Smooth muscle cell (in vitro differentiated cells): ENCODE results near the gene RSPRY1. TPM values are rescaled to one million over a fixed set of nuclear protein-coding genes. Genes with fewer than 3 reads are reported as not detected.

Experiments used
- DNase-seq: peaks from one replicate; lab custom pipeline; 2025; ENCODE audit not compliant: unreplicated experiment; lab: John Stamatoyannopoulos, UW
- H2AFZ ChIP-seq: fragments of 200-600 bp; sonication (generic); 2 replicates; pipeline ENCODE4 v1.6.0; 2016; ENCODE audit warnings: antibody characterized with exemption, low read depth, mild to moderate bottlenecking
- H3F3A ChIP-seq: fragments of 200-600 bp; sonication (generic); 2 replicates; pipeline ENCODE4 v1.6.0; 2017; ENCODE audit warnings: antibody characterized with exemption, low read depth
- H3K27ac ChIP-seq: fragments of 200-600 bp; sonication (generic); 2 replicates; pipeline ENCODE4 v1.5.1; 2016; ENCODE audit warnings: low read depth, mild to moderate bottlenecking
- H3K27me3 ChIP-seq: fragments of 200-600 bp; sonication (generic); 2 replicates; pipeline ENCODE4 v1.6.1; 2016; ENCODE audit warnings: low read depth, mild to moderate bottlenecking
- H3K36me3 ChIP-seq: fragments of 200-600 bp; sonication (generic); 2 replicates; pipeline ENCODE4 v1.5.1; 2016; ENCODE audit warnings: low read depth
- H3K4me1 ChIP-seq: fragments of 200-600 bp; sonication (generic); 2 replicates; pipeline ENCODE4 v1.5.1; 2016; ENCODE audit warnings: low read depth
- H3K4me2 ChIP-seq: fragments of 200-600 bp; sonication (generic); 2 replicates; pipeline ENCODE4 v1.6.0; 2016; ENCODE audit warnings: mild to moderate bottlenecking
- H3K4me3 ChIP-seq: fragments of 200-600 bp; sonication (generic); 2 replicates; pipeline ENCODE4 v1.5.1; 2016; ENCODE audit warnings: mild to moderate bottlenecking
- H3K79me2 ChIP-seq: fragments of 200-600 bp; sonication (generic); 2 replicates; pipeline ENCODE4 v1.6.0; 2016; ENCODE audit warnings: low read depth, mild to moderate bottlenecking
- H3K9ac ChIP-seq: fragments of 200-600 bp; sonication (generic); 2 replicates; pipeline ENCODE4 v1.6.0; 2016; ENCODE audit warnings: low read depth
- H3K9me3 ChIP-seq: fragments of 200-600 bp; sonication (generic); replicated peaks from 2 replicates; pipeline ENCODE4 v1.5.1; 2016; ENCODE audit warnings: low read depth
- H4K20me1 ChIP-seq: fragments of 200-600 bp; sonication (generic); 2 replicates; pipeline ENCODE4 v1.6.0; 2016; ENCODE audit warnings: low read depth
- CTCF ChIP-seq: fragments of 200-600 bp; sonication (generic); IDR thresholded peaks from 2 replicates; pipeline ENCODE4 v1.5.1; 2017; ENCODE audit warnings: borderline replicate concordance, mild to moderate bottlenecking, antibody characterized with exemption; ENCODE audit not compliant: insufficient read depth, poor library complexity, severe bottlenecking
- WGBS: methylation state at CpG from one replicate; pipeline ENCODE4 v1.1.7; 2016; ENCODE audit warnings: low lambda C conversion rate; 5-methylcytosine and 5-hydroxymethylcytosine counted together
- polyA plus RNA-seq: library from polyadenylated mRNA; unstranded; fragments of >200 nt; fragmentation: Nextera tagmentation; extraction: Ambion mirVana; gene quantifications from 2 replicates; pipeline ENCODE4 v1.2.1, GENCODE V29; 2016
- total RNA-seq: library from RNA; depleted of rRNA; stranded (reverse); fragments of >200 nt; gene quantifications from 2 replicates; pipeline ENCODE4 v1.2.3, GENCODE V29; 2014

Gene RSPRY1
- total and polyA plus RNA-seq, 2 experiments from 2014 or later = 42.0 to 57.1 TPM

GRCh38 chr16:57152096-57153093 is 33.7 kb upstream of the RSPRY1 start:
- no peaks in the 10 kb centered on the region for H3F3A ChIP-seq
- no peak overlapping the region for H3K4me2 ChIP-seq
- H3K9me3 ChIP-seq = no peaks in the 10 kb centered on the region
- H3K79me2 ChIP-seq = no peaks in the 10 kb centered on the region
- H4K20me1 ChIP-seq = peaks cover 5% of the 10 kb centered on the region
- 80% methylated on average over 4 of the region's 4 CpGs for WGBS
- H3K9ac ChIP-seq = no peak overlapping the region
- DNase-seq = no peak
- no peaks in the 10 kb centered on the region for H3K27me3 ChIP-seq
- H2AFZ ChIP-seq = no peak overlapping the region
- no peak overlapping the region for H3K27ac ChIP-seq
- H3K36me3 ChIP-seq = no peaks in the 10 kb centered on the region
- H3K4me1 ChIP-seq = peaks cover 6% of the 10 kb centered on the region
- no peak for TF ChIP-seq CTCF
- H3K4me3 ChIP-seq = no peak overlapping the region

- TF ChIP-seq CTCF = no peak
- Histone ChIP-seq H3K9me3 (no peaks in the 10 kb centered on the region), H3K79me2 (no peaks in the 10 kb centered on the region), H2AFZ (no peak overlapping the region), H3F3A (no peaks in the 10 kb centered on the region), H3K27me3 (no peaks in the 10 kb centered on the region), H3K27ac (no peak overlapping the region), H3K4me1 (no peaks in the 10 kb centered on the region), H3K9ac (no peak overlapping the region), H3K4me2 (no peak overlapping the region), H3K4me3 (no peak overlapping the region), H4K20me1 (peaks cover 10% of the 10 kb centered on the region), H3K36me3 (no peaks in the 10 kb centered on the region)
- DNase-seq = no peak
- WGBS = 97% methylated on average over 6 of the region's 6 CpGs
These were observed 32.3 kb upstream of the RSPRY1 start for GRCh38 chr16:57153841-57154240.

GRCh38 chr16:57155702-57156350 is 30.3 kb upstream of the RSPRY1 start:
- Histone ChIP-seq H3K4me3 (no peak overlapping the region), H3K9me3 (no peaks in the 10 kb centered on the region), H3K27me3 (no peaks in the 10 kb centered on the region), H4K20me1 (peaks cover 10% of the 10 kb centered on the region), H2AFZ (no peak overlapping the region), H3K79me2 (no peaks in the 10 kb centered on the region), H3K4me1 (no peaks in the 10 kb centered on the region), H3K27ac (no peak overlapping the region), H3F3A (no peaks in the 10 kb centered on the region), H3K4me2 (no peak overlapping the region), H3K36me3 (peaks cover 3% of the 10 kb centered on the region), H3K9ac (no peak overlapping the region)
- no peak for TF ChIP-seq CTCF
- WGBS = 96% methylated on average over 6 of the region's 6 CpGs
- no peak for DNase-seq
